Body of pancreas (tissue), 4 donors: Measurements from ENCODE around the gene PMEL.

Source experiments
- POLR2A ChIP-seq, 3 donors: fragments of 450-650 bp; IDR thresholded peaks; one replicate each; pipeline ENCODE4 v1.6.1; 2016; ENCODE audit warnings: antibody characterized with exemption in 3 of 3, mild to moderate bottlenecking in 2 of 3
- TF ChIP-seq, protein P1 (sequence below), 7 experiments: fragments of 450-650 bp in 4 of 7; fragments of 200-600 bp in 3 of 7; sonication (generic) in 3 of 7; IDR thresholded peaks; one replicate each; pipeline ENCODE4 v1.5.1; 2016 to 2019; ENCODE audit warnings: antibody characterized with exemption in 7 of 7

DNA sequence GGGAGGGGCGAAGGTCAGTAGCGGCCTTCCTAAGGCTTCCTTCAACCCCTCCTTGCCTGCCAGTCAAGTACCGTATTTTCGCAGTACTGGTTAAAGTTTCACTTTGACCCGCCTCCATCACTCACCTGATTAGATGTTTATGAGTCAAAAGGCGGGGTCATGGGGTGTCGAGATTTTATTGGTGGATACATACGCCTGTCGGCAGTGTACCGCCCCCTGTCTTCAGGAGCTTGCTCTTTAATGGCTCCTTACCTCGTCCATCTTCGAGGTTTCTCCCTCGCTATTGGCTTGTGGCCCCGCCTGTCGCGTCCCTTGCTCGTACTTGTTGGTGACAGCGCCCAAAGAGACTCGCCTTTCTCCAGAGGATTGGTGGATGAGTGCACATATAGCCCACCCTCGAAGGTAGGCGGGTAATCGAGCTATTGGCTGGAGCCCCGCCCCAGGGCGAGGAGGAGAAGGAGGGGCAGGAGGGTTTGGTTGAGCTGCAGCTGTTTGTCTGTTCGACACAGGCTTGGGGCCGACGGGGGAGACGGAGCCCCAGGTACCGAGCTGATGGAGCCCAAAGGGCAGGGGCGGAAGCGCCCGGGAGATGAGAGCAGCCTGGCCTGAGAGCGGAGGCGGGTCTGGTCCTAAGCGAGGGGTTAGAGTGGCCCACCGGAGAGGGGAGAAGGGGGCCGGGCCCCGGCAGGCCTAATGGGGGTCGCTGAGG, 7.9 kb upstream of the PMEL start, which contains the start of gene RAB5B:
- TF ChIP-seq, protein P1, sequence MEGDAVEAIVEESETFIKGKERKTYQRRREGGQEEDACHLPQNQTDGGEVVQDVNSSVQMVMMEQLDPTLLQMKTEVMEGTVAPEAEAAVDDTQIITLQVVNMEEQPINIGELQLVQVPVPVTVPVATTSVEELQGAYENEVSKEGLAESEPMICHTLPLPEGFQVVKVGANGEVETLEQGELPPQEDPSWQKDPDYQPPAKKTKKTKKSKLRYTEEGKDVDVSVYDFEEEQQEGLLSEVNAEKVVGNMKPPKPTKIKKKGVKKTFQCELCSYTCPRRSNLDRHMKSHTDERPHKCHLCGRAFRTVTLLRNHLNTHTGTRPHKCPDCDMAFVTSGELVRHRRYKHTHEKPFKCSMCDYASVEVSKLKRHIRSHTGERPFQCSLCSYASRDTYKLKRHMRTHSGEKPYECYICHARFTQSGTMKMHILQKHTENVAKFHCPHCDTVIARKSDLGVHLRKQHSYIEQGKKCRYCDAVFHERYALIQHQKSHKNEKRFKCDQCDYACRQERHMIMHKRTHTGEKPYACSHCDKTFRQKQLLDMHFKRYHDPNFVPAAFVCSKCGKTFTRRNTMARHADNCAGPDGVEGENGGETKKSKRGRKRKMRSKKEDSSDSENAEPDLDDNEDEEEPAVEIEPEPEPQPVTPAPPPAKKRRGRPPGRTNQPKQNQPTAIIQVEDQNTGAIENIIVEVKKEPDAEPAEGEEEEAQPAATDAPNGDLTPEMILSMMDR (IDR thresholded peaks at IDR 0.05), result peak in 2 of 7 experiments; percentile 42 to 70
- peak; percentile 94 to 99 (median 99) for TF ChIP-seq POLR2A (IDR thresholded peaks at IDR 0.05)
